Rectal smooth muscle tissue (tissue), 1 donor: Measurements from ENCODE around the gene IL3RA.
"Not testable (repeated sequence)": the region's sequence is repeated elsewhere in the genome, so short reads cannot be mapped to it uniquely, and the experiment has no call there.

ENCODE experiments used
- H3K27ac ChIP-seq: one replicate; pipeline ENCODE4 v1.7.0; 2013; ENCODE audit warnings: low read depth, low read length, inconsistent platforms
- H3K27me3 ChIP-seq: one replicate; pipeline ENCODE4 v1.7.0; 2013; ENCODE audit warnings: low read length; ENCODE audit not compliant: control insufficient read depth, insufficient read depth
- H3K36me3 ChIP-seq: one replicate; pipeline ENCODE4 v1.7.0; 2013; ENCODE audit warnings: low read length; ENCODE audit not compliant: control insufficient read depth, insufficient read depth
- H3K4me1 ChIP-seq: one replicate; pipeline ENCODE4 v1.7.0; 2013; ENCODE audit warnings: low read length; ENCODE audit not compliant: control insufficient read depth, insufficient read depth
- H3K4me3 ChIP-seq: one replicate; pipeline ENCODE4 v1.7.0; 2013; ENCODE audit warnings: low read length
- H3K9ac ChIP-seq: one replicate; pipeline ENCODE4 v1.7.0; 2013; ENCODE audit warnings: low read length

The IL3RA gene

GRCh38 chrX:1308476-1308875 lies 28.1 kb upstream of the IL3RA start:
- Histone ChIP-seq H3K9ac (no peak overlapping the region), H3K4me1 (no peaks in the 10 kb centered on the region), H3K4me3 (no peak overlapping the region), H3K27me3 (no peaks in the 10 kb centered on the region), H3K27ac (no peak overlapping the region), H3K36me3 (no peaks in the 10 kb centered on the region)

- H3K36me3 ChIP-seq, H3K27ac ChIP-seq, H3K9ac ChIP-seq, H3K27me3 ChIP-seq, H3K4me3 ChIP-seq, H3K4me1 ChIP-seq: not testable (repeated sequence)
These were observed 27.7 kb upstream of the IL3RA start for GRCh38 chrX:1308917-1309316.

DNA sequence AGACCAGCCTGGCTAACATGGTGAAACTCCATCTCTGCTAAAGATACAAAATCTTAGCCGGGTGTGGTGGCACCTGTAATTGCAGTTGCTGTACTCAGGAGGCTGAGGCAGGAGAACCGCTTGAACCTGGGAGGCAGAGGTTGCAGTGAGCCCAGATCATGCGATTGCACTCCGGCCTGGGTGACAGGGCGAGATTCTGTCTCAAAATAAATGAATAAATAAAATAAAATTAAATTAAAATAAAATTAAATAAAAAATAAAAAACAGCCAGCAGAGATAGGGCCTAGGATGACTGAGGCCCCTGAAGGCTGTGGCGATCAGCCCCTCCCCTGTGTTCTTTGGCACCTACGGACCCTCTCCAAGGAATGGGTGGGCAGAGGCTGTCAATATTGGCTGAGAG lies 22.8 kb upstream of the IL3RA start:
- no peak overlapping the region for H3K4me3 ChIP-seq

GRCh38 chrX:1316527-1316926 lies 20.1 kb upstream of the IL3RA start:
- Histone ChIP-seq H3K9ac (no peak overlapping the region), H3K27me3 (no peaks in the 10 kb centered on the region), H3K27ac (no peak overlapping the region), H3K4me1 (no peaks in the 10 kb centered on the region), H3K4me3 (no peak overlapping the region), H3K36me3 (no peaks in the 10 kb centered on the region)

More for the DNA sequence above, 22.8 kb upstream of the IL3RA start:
- no peaks in the 10 kb centered on the region for H3K27me3 ChIP-seq
- H3K27ac ChIP-seq, result no peak overlapping the region
- H3K4me1 ChIP-seq, result no peaks in the 10 kb centered on the region
- no peak overlapping the region for H3K9ac ChIP-seq
- H3K36me3 ChIP-seq, result no peaks in the 10 kb centered on the region

DNA sequence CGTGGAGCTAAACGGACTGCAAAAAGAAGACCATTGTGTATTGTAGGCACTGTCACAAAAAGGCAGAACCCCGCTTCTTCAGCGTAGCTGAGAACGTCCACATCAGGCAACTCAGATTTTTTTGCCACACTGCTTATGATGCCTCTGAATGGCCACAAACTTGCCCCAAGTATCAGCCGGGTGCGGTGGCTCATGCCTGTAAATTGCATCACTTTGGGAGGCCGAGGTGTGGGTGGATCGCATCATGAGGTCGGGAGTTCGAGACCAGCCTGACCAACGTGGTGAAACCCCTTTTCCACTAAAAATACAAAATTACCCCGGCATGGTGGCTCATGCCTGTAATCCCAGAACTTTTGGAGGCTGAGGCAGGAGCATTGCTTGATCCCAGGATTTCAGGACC lies 14.9 kb upstream of the IL3RA start:
- no peak overlapping the region for H3K9ac ChIP-seq
- no peaks in the 10 kb centered on the region for H3K36me3 ChIP-seq
- H3K4me1 ChIP-seq, result no peaks in the 10 kb centered on the region
- no peaks in the 10 kb centered on the region for H3K27me3 ChIP-seq
- no peak overlapping the region for H3K27ac ChIP-seq
- H3K4me3 ChIP-seq, result no peak overlapping the region

- Histone ChIP-seq H3K27me3 (no peaks in the 10 kb centered on the region), H3K4me1 (no peaks in the 10 kb centered on the region), H3K27ac (no peak overlapping the region), H3K36me3 (no peaks in the 10 kb centered on the region), H3K4me3 (no peak overlapping the region), H3K9ac (no peak overlapping the region)
These were observed 14.2 kb upstream of the IL3RA start for GRCh38 chrX:1322393-1322792.

DNA sequence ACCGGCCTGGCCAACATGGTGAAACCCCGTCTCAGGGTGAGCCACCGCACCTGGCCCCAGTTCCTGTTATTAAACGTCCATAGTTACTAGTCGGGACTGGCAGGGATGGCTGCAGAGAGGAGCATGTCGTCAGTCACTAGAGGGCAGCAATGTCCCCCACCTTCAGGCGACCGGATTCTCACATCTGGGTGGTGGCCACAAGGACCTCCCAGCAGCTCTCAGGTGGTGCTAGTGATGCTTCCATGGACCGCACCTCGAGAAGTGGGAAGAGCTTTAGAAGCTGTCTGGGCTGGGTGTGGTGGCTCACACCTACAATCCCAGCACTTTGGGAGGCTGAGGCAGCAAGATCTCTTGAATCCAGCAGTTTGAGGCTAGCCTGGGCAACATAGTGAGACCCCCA lies 13.3 kb upstream of the IL3RA start:
- H3K36me3 ChIP-seq, result no peaks in the 10 kb centered on the region

DNA sequence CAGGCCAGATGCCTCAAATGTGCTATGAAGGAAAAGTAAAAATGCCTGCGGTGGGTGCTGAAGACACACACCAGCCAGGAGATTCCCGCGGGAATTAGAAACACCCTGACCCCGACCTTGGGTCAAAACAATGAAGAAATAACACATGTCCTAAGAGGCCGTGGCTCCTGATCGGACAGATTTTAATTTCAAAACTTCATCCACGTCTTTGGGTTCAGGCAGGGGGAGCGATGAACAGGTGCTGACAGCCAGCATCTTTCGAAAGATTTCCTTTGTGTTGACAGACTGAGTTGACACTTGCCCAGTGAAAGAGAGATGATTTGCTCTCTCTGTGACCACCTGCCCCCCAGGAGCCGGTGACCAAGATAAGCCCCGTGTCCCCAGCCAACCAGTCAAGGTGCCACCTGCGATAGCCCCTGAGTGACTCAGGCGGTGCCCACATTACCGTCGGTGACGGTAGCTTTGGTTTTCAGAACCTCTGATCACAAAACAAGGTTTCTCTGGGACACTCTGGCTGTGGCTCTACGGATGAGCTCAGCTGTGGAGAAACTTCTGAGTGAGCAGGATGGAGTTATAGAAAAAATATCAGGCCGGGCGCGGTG lies 11.0 kb upstream of the IL3RA start:
- H3K27me3 ChIP-seq, result no peaks in the 10 kb centered on the region
- no peaks in the 10 kb centered on the region for H3K36me3 ChIP-seq
- no peak overlapping the region for H3K9ac ChIP-seq
- no peaks in the 10 kb centered on the region for H3K4me1 ChIP-seq
- no peak overlapping the region for H3K27ac ChIP-seq
- H3K4me3 ChIP-seq, result no peak overlapping the region

More for the DNA sequence above, 13.3 kb upstream of the IL3RA start:
- no peak overlapping the region for H3K27ac ChIP-seq
- H3K4me3 ChIP-seq, result no peak overlapping the region
- no peaks in the 10 kb centered on the region for H3K27me3 ChIP-seq
- no peak overlapping the region for H3K9ac ChIP-seq
- no peaks in the 10 kb centered on the region for H3K4me1 ChIP-seq

GRCh38 chrX:1327651-1328304 lies 8.8 kb upstream of the IL3RA start:
- Histone ChIP-seq H3K4me3 (no peak overlapping the region), H3K9ac (no peak overlapping the region), H3K4me1 (no peaks in the 10 kb centered on the region), H3K36me3 (no peaks in the 10 kb centered on the region), H3K27me3 (no peaks in the 10 kb centered on the region), H3K27ac (no peak overlapping the region)

- Histone ChIP-seq H3K27ac (no peak overlapping the region), H3K27me3 (no peaks in the 10 kb centered on the region), H3K4me1 (no peaks in the 10 kb centered on the region)
These were observed 6.0 kb upstream of the IL3RA start for GRCh38 chrX:1330605-1331004.

DNA sequence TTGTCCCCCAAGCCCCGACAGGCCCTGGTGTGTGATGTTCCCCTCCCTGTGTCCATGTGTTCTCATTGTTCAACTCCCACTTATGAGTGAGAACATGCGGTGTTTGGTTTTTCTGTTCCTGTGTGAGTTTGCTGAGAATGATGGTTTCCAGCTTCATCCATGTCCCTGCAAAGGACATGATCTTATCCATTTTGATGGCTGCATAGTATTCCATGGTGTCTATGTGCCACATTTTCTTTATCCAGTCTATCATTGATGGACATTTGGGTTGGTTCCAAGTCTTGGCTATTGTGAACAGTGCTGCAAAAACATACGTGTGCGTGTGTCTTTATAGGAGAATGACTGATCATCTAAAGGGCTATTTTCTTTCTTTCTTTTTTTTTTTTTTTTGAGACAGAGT lies 4.2 kb upstream of the IL3RA start:
- H3K27me3 ChIP-seq, H3K4me1 ChIP-seq, H3K36me3 ChIP-seq, H3K9ac ChIP-seq, H3K4me3 ChIP-seq, H3K27ac ChIP-seq: not testable (repeated sequence)

More at GRCh38 chrX:1330605-1331004, 6.0 kb upstream of the IL3RA start:
- Histone ChIP-seq H3K36me3 (no peaks in the 10 kb centered on the region), H3K4me3 (no peak overlapping the region), H3K9ac (no peak overlapping the region)

- no peaks in the 10 kb centered on the region for H3K36me3 ChIP-seq
- no peak overlapping the region for H3K4me3 ChIP-seq
- no peaks in the 10 kb centered on the region for H3K27me3 ChIP-seq
- no peaks in the 10 kb centered on the region for H3K4me1 ChIP-seq
- no peak overlapping the region for H3K27ac ChIP-seq
- H3K9ac ChIP-seq, result no peak overlapping the region
These were observed 1.7 kb upstream of the IL3RA start for GRCh38 chrX:1334854-1335253.
